ENCODE results near the gene ZC3H10.

GRCh38 chr12:56099787-56100186 lies 18.3 kb upstream of the ZC3H10 start:
- TF ChIP-seq CTCF (IDR thresholded peaks at IDR 0.05 in 8 of 11, conservative IDR thresholded peaks at IDR 0.05 in 3 of 11): no peak
- no peak for TF ChIP-seq POLR2AphosphoS5 (IDR thresholded peaks at IDR 0.05)
